Measurements from ENCODE around the gene CLDN34.

- TF ChIP-seq RCOR1 (IDR thresholded peaks at IDR 0.05; ENCODE audit: low read length) = no peak
- no peak for TF ChIP-seq CTCF (IDR thresholded peaks at IDR 0.05)
- TF ChIP-seq POLR2AphosphoS5 (IDR thresholded peaks at IDR 0.05; ENCODE audit: low read depth, low read length) = no peak
- no peak for TF ChIP-seq MXI1 (IDR thresholded peaks at IDR 0.05; ENCODE audit: low read depth, low read length)
- TF ChIP-seq NFIC (IDR thresholded peaks at IDR 0.05; ENCODE audit: borderline replicate concordance) = no peak
- no peak for TF ChIP-seq SIN3A (IDR thresholded peaks at IDR 0.05; ENCODE audit: borderline replicate concordance, low read depth, low read length)
- no peak for TF ChIP-seq RAD21 (IDR thresholded peaks at IDR 0.05; ENCODE audit: low read length)
Measured at GRCh38 chrX:9953396-9953795, 13.8 kb upstream of the CLDN34 start.

Measured in SK-N-SH (cell line).